PFSK-1 (cell line): Measurements from ENCODE around the gene ALDH2.
A peak's percentile ranks its signal among the peaks of the same experiment; 100 is the strongest.

Experiments used
- FOXP2 ChIP-seq: optimal IDR thresholded peaks from 2 replicates; pipeline ENCODE3; 2011; ENCODE audit warnings: borderline replicate concordance, control low read depth, inconsistent platforms; ENCODE audit not compliant: insufficient read depth; ENCODE audit errors: extremely low read length, extremely low read depth
- POLR2AphosphoS5 ChIP-seq: IDR thresholded peaks from 2 replicates; pipeline ENCODE4 v1.6.1; 2012; ENCODE audit warnings: low read depth, mild to moderate bottlenecking, control low read depth, low read length, moderate library complexity
- REST ChIP-seq, 2 experiments: IDR thresholded peaks; 2 replicates each; pipeline versions ENCODE4 v1.6.1 to v1.8.0; 2011 to 2012; ENCODE audit warnings: low read depth in 2 of 2, low read length in 2 of 2, control low read depth in 1 of 2, inconsistent platforms in 1 of 2, mild to moderate bottlenecking in 1 of 2, moderate library complexity in 1 of 2; ENCODE audit not compliant: insufficient read depth in 1 of 2
- SIN3A ChIP-seq: IDR thresholded peaks from 2 replicates; pipeline ENCODE4 v1.6.1; 2012; ENCODE audit warnings: mild to moderate bottlenecking, low read length, moderate library complexity, borderline replicate concordance; ENCODE audit not compliant: insufficient read depth
- TAF1 ChIP-seq: IDR thresholded peaks from 2 replicates; pipeline ENCODE4 v1.6.1; 2012; ENCODE audit warnings: low read length, control low read depth, borderline replicate concordance; ENCODE audit not compliant: insufficient read depth

The ALDH2 gene

GRCh38 chr12:111828338-111828979 lies 61.7 kb downstream of the ALDH2 start:
- TF ChIP-seq REST (IDR thresholded peaks at IDR 0.05; ENCODE audit: insufficient read depth in 1 of 2, low read depth in 2 of 2, low read length in 2 of 2) (no peak), SIN3A (no peak), FOXP2 (no peak), TAF1 (no peak)

DNA sequence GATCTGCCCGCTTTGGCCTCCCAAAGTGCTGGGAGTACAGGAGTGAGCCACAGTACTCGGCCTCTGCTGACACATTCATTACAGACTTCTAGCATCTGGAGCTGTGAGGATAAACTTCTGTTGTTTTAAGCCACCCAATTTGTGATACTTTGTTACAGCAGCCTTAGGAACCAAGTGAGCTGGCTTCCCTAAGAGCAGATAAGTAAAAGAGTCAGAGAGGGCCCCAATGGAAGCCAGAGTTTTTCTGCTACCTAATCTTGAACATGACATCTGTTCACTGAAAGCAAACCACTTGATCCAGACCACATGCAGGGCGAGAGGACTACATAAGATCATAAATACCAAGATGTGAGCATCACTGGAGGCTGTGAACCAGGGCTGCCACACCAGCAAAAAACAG lies 71.6 kb downstream of the ALDH2 start:
- TF ChIP-seq TAF1 (no peak), POLR2AphosphoS5 (no peak), FOXP2 (no peak), SIN3A (no peak), REST (IDR thresholded peaks at IDR 0.05; ENCODE audit: insufficient read depth in 1 of 2, low read depth in 2 of 2, low read length in 2 of 2) (no peak)

- TF ChIP-seq TAF1, result no peak
- TF ChIP-seq POLR2AphosphoS5, result no peak
Measured at GRCh38 chr12:111840807-111841206, 74.1 kb downstream of the ALDH2 start.

DNA sequence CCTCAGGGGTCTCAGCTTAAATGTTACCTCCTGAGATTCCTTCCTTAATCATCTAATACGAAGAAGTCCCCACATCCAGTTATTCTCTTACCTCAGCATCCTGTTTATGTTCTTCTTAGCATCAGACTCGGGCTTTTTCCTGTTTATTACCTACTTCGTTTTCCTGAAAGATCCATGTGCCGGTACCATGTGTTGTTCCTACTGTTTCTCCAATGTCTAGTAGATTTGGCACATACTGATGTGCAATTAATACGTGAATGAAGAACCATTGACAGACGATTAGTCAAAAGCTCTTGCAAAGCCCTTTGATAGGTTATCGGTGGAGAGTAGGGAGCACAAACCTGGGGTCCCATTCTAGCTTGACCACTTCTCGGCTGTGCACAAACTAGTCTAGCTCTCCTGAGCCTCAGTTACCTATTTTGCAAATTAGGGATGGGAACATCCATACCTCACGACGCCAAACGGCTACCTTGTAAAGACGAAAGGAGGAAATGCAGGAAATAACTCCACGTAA lies 74.6 kb downstream of the ALDH2 start:
- no peak for TF ChIP-seq POLR2AphosphoS5
- no peak for TF ChIP-seq SIN3A
- no peak for TF ChIP-seq TAF1
- no peak for TF ChIP-seq REST (IDR thresholded peaks at IDR 0.05; ENCODE audit: insufficient read depth in 1 of 2, low read depth in 2 of 2, low read length in 2 of 2)
- TF ChIP-seq FOXP2, result no peak

GRCh38 chr12:111841750-111842555 lies 75.2 kb downstream of the ALDH2 start, which contains the start of gene MAPKAPK5:
MAPKAPK5 (plus strand) TSS chr12:111842228; CDS start chr12:111842734, 506 bp downstream.
- TF ChIP-seq FOXP2, result peak; percentile 82
- TF ChIP-seq TAF1, result peak; percentile 95
- peak; percentile 92; the same call in 1 of the 2 replicates for TF ChIP-seq SIN3A
- TF ChIP-seq REST (IDR thresholded peaks at IDR 0.05; ENCODE audit: insufficient read depth in 1 of 2, low read depth in 2 of 2, low read length in 2 of 2), result peak in 1 of 2 experiments; percentile 66; a peak in 1 of 4 replicates
- TF ChIP-seq POLR2AphosphoS5, result peak; percentile 96
